Gastrocnemius medialis (tissue), 4 donors: ENCODE measurements around the gene AMER2. TPM values are rescaled to one million over a fixed set of nuclear protein-coding genes. Genes with fewer than 3 reads are reported as not detected.

Experiments
- ATAC-seq, 2 donors: fragments of 150-250 bp; one replicate each; pipeline ENCODE4 v1.9.1; 2016
- DNase-seq, 2 donors: peaks; one replicate each; pipeline ENCODE4 v3.0.0-alpha.2; 2019
- H3K27ac ChIP-seq, 4 donors: fragments of 200-600 bp; sonication (generic); 1 replicate in 1 of 4; 2 replicates in 3 of 4; pipeline ENCODE4 v1.5.1; 2016 to 2018; ENCODE audit warnings: mild to moderate bottlenecking in 2 of 4, moderate library complexity in 1 of 4
- H3K27me3 ChIP-seq, 3 donors: fragments of 200-600 bp; sonication (generic) in 2 of 3; 1 replicate in 1 of 3; 2 replicates in 2 of 3; pipeline versions ENCODE4 v1.5.1 to v1.6.0; 2016 to 2019; ENCODE audit warnings: mild to moderate bottlenecking in 1 of 3, moderate library complexity in 1 of 3
- H3K36me3 ChIP-seq, 2 donors: fragments of 200-600 bp; sonication (generic) in 1 of 2; one replicate each; pipeline ENCODE4 v1.5.1; 2017 to 2018
- H3K4me1 ChIP-seq, 2 donors: fragments of 200-600 bp; sonication (generic) in 1 of 2; one replicate each; pipeline ENCODE4 v1.5.1; 2016 to 2017; ENCODE audit warnings: mild to moderate bottlenecking in 2 of 2
- H3K4me3 ChIP-seq, 4 donors: fragments of 200-600 bp; sonication (generic) in 3 of 4; 1 replicate in 1 of 4; 2 replicates in 3 of 4; pipeline ENCODE4 v1.5.1; 2016 to 2019; ENCODE audit warnings: mild to moderate bottlenecking in 2 of 4
- H3K9me3 ChIP-seq, 3 donors: fragments of 200-600 bp; sonication (generic) in 2 of 3; 1 replicate in 1 of 3; 2 replicates in 2 of 3; pipeline ENCODE4 v1.5.1; 2016 to 2019
- POLR2A ChIP-seq, 2 donors: fragments of 450-650 bp; IDR thresholded peaks; one replicate each; pipeline ENCODE4 v1.6.1; 2017; ENCODE audit warnings: antibody characterized with exemption in 2 of 2, mild to moderate bottlenecking in 2 of 2, moderate library complexity in 2 of 2
- in situ Hi-C, 4 donors: fragments of 200-750 bp; cut with MboI; loops; one replicate each; pipeline versions ENCODE4 v1.15.0 to v1.8.0; 2017; ENCODE audit warnings: low sequenced_read_pairs in 4 of 4
- intact Hi-C: fragments of 100-400 bp; cut with DNase I; formaldehyde crosslinking; loops from one replicate; pipeline ENCODE4 v1.15.1; 2023; ENCODE audit warnings: low total_unique reads
- total RNA-seq, 4 donors: library from RNA; depleted of rRNA; stranded (reverse); fragments of >200 nt; gene quantifications; one replicate each; pipeline versions ENCODE4 v1.1.0 to v1.2.3, GENCODE V29; 2016
- TF ChIP-seq, protein P1 (sequence below), 5 experiments: fragments of 450-650 bp in 3 of 5; fragments of 200-600 bp in 2 of 5; sonication (generic) in 2 of 5; IDR thresholded peaks in 4 of 5; conservative IDR thresholded peaks in 1 of 5; 1 replicate in 4 of 5; 2 replicates in 1 of 5; pipeline ENCODE4 v1.5.1; 2016 to 2019; ENCODE audit warnings: antibody characterized with exemption in 5 of 5, mild to moderate bottlenecking in 3 of 5, moderate library complexity in 3 of 5

The AMER2 gene
- total RNA-seq, 4 donors from 2014 or later: 0.10 to 0.87 (median 0.27) TPM; not detected in 1

DNA sequence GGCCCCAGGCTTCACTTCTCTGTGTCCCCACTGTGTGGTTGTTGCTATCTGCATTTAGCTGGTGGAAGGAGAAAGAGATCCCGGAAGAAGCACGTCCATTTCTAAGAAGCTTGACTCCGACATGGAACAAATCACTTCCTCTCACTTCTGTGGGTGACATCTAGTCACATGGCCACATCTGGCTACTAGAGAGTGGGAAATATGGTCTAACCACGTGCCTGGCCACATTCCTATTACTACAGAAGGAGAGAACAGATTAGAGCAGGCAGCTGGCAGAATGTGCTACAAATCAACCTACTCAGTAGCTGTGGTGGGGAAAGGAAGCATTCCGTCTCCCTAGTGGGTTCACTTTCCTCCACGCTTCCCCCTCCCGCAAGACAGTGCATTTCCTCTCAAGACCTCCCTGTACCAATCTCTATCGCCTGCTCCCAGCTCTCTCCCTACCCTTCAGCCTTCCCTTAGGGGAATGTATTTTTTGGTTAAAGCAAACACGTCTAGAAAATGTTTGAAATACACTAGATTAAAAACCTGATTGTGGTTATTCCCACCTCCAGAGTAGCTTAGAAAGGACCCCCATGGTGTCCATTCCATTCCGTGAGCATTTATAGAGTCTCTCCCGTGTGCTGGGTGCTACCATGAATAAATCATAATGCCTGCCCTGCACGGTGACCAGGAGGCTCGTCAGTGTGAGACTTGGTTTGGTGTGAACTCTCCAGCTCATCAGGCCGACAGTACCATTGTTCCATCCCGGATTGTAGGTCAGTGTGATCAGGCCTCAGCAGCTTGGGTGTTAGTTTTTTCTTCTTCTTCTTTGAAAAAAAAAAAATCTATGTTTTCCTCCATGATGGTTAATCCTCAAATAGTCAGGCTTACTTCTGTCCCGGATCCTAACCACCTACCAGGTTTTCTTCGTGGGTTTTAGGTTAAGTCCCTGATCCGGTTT, 8.0 kb upstream of the AMER2 start:
- no peak for ATAC-seq
- Histone ChIP-seq H3K4me3 (no peak overlapping the region), H3K27me3 (peaks cover 6 to 10% (median 8%) of the 10 kb centered on the region in 3 donors), H3K4me1 (no peaks in the 10 kb centered on the region), H3K27ac (no peak overlapping the region), H3K9me3 (no peaks in the 10 kb centered on the region), H3K36me3 (no peaks in the 10 kb centered on the region)
- in situ Hi-C loops: no loop called here
- no peak for TF ChIP-seq POLR2A (IDR thresholded peaks at IDR 0.05)
- TF ChIP-seq, protein P1, sequence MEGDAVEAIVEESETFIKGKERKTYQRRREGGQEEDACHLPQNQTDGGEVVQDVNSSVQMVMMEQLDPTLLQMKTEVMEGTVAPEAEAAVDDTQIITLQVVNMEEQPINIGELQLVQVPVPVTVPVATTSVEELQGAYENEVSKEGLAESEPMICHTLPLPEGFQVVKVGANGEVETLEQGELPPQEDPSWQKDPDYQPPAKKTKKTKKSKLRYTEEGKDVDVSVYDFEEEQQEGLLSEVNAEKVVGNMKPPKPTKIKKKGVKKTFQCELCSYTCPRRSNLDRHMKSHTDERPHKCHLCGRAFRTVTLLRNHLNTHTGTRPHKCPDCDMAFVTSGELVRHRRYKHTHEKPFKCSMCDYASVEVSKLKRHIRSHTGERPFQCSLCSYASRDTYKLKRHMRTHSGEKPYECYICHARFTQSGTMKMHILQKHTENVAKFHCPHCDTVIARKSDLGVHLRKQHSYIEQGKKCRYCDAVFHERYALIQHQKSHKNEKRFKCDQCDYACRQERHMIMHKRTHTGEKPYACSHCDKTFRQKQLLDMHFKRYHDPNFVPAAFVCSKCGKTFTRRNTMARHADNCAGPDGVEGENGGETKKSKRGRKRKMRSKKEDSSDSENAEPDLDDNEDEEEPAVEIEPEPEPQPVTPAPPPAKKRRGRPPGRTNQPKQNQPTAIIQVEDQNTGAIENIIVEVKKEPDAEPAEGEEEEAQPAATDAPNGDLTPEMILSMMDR (IDR thresholded peaks at IDR 0.05 in 4 of 5, conservative IDR thresholded peaks at IDR 0.05 in 1 of 5): no peak
- no peak for DNase-seq
- intact Hi-C loops: no loop called here

DNA sequence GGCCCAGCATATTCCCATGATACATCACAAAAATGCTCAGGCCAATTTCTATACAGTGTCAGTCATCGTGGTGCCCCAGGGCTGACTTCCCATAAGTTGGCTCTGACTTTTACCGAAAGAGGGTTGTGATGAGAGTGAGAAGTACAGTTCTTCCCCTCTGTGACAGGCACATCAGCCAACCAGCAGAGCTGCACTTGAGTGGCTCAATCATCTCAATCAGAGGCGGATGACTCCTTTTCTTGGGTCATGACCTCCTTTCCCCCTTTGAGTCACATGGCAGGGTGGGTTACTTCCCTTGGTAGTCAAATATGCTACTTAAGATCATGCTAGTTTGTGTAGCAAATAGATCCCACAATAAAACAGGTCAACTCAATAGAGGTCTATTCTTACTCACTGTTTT, 6.9 kb upstream of the AMER2 start:
- no peak overlapping the region for H3K4me3 ChIP-seq
- H3K9me3 ChIP-seq: no peaks in the 10 kb centered on the region
- H3K36me3 ChIP-seq: no peaks in the 10 kb centered on the region
- H3K27ac ChIP-seq: no peak overlapping the region
- no peak for TF ChIP-seq POLR2A (IDR thresholded peaks at IDR 0.05)
- TF ChIP-seq, protein P1 (IDR thresholded peaks at IDR 0.05 in 4 of 5, conservative IDR thresholded peaks at IDR 0.05 in 1 of 5): no peak
- DNase-seq: no peak
- no peak for ATAC-seq
- intact Hi-C loops: no loop called here
- no peaks in the 10 kb centered on the region for H3K4me1 ChIP-seq
- in situ Hi-C loops: no loop called here
- H3K27me3 ChIP-seq: peaks cover 8 to 16% (median 10%) of the 10 kb centered on the region in 3 donors

DNA sequence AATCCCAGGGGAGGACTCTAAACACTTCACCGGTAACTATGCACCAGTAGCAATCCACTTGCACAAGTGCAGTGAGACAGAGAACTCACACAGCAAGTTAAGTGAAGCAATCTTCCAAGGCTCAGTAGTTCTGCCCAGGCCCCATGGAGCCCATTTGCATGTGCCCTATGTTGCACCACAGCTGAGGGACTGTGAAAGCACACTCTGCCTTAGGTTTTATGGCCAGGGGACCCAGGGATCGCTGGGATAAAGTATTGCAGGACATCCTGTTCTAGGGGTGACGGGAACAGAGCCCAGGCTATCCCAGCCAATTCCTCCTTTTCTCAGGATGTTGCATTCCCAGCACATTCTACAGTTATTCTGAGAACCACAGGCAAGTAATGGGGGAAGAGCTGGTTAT, 6.0 kb upstream of the AMER2 start:
- Histone ChIP-seq H3K36me3 (no peaks in the 10 kb centered on the region), H3K4me1 (no peaks in the 10 kb centered on the region), H3K4me3 (no peak overlapping the region), H3K27ac (no peak overlapping the region), H3K9me3 (no peaks in the 10 kb centered on the region), H3K27me3 (peaks cover 14 to 24% (median 20%) of the 10 kb centered on the region in 3 donors)
- ATAC-seq (peak; percentile 55 to 68), DNase-seq (peak; percentile 9 to 66)
- intact Hi-C loops: no loop called here
- TF ChIP-seq, protein P1 (IDR thresholded peaks at IDR 0.05 in 4 of 5, conservative IDR thresholded peaks at IDR 0.05 in 1 of 5): no peak
- TF ChIP-seq POLR2A (IDR thresholded peaks at IDR 0.05): no peak
- in situ Hi-C loops: no loop called here

DNA sequence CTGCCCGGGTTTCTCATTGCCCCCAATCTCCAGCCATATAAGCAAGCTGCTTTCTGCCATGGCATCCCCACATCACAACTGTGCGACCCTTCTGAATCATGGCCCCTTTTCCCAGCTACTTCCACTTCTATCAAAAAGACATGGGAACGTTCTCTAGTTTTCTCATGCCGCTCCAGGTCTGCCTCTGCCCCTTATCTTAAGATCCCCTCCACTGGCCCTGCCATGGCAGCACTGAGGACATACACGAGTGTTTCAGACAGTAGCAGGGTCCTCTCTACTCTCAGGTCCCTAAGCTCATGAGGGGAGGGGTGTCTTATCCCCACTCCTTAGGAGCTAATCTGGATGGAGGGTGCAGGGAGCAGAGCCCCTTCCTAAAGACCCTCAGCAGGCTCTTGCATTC, 5.5 kb upstream of the AMER2 start:
- no peaks in the 10 kb centered on the region for H3K9me3 ChIP-seq
- intact Hi-C loops (no loop called here), in situ Hi-C loops (no loop called here)
- TF ChIP-seq, protein P1 (IDR thresholded peaks at IDR 0.05 in 4 of 5, conservative IDR thresholded peaks at IDR 0.05 in 1 of 5): no peak
- TF ChIP-seq POLR2A (IDR thresholded peaks at IDR 0.05): no peak
- no peaks in the 10 kb centered on the region for H3K36me3 ChIP-seq
- no peaks in the 10 kb centered on the region for H3K4me1 ChIP-seq
- no peak for ATAC-seq
- no peak overlapping the region for H3K4me3 ChIP-seq
- peaks cover 15 to 28% (median 24%) of the 10 kb centered on the region in 3 donors for H3K27me3 ChIP-seq
- H3K27ac ChIP-seq: no peak overlapping the region
- no peak for DNase-seq
